GM23248 (cell line): ENCODE measurements around the gene ERBB4.

Experiments used
- EZH2 ChIP-seq: fragments of 200-600 bp; sonication (generic); IDR thresholded peaks from 2 replicates; pipeline ENCODE4 v1.6.1; 2018; ENCODE audit warnings: antibody characterized with exemption, mild to moderate bottlenecking; ENCODE audit not compliant: insufficient read depth, poor library complexity, severe bottlenecking
- EZH2phosphoT487 ChIP-seq: fragments of 200-600 bp; sonication (generic); IDR thresholded peaks from 2 replicates; pipeline ENCODE4 v1.6.1; 2018; ENCODE audit warnings: antibody characterized with exemption, moderate library complexity, mild to moderate bottlenecking, low read depth; ENCODE audit not compliant: insufficient read depth

- no peak for TF ChIP-seq EZH2
- no peak for TF ChIP-seq EZH2phosphoT487
Measured at GRCh38 chr2:211469664-211470059, 1068.9 kb downstream of the ERBB4 start.
